Mucosa of descending colon (tissue), 3 donors: ENCODE results near the gene ATP13A3. TPM values are rescaled to one million over a fixed set of nuclear protein-coding genes. Genes with fewer than 3 reads are reported as not detected.

Experiments used
- ATAC-seq: fragments of 200-7000 bp; cut with Tn5 transposase; one replicate; pipeline ENCODE4 v1.9.1; 2020; ENCODE audit warnings: mild to moderate bottlenecking, moderate library complexity
- DNase-seq, 3 donors: peaks; one replicate each; pipeline ENCODE4 v3.0.0-alpha.2; 2020
- H3K36me3 ChIP-seq: fragments of 200-600 bp; one replicate; pipeline ENCODE4 v1.8.0; 2021; ENCODE audit warnings: low read depth, mild to moderate bottlenecking
- H3K4me1 ChIP-seq: fragments of 200-600 bp; one replicate; pipeline ENCODE4 v1.8.0; 2021; ENCODE audit warnings: low read depth, mild to moderate bottlenecking
- H3K4me3 ChIP-seq: fragments of 200-600 bp; one replicate; pipeline ENCODE4 v1.8.0; 2021; ENCODE audit warnings: mild to moderate bottlenecking
- H3K9me3 ChIP-seq: fragments of 200-600 bp; one replicate; pipeline ENCODE4 v1.8.0; 2021; ENCODE audit warnings: mild to moderate bottlenecking
- intact Hi-C, 2 donors: fragments of 100-400 bp; cut with DNase I in 1 of 2; cut with micrococcal nuclease in 1 of 2; formaldehyde crosslinking; loops; one replicate each; pipeline versions ENCODE4 v1.11.0 to v1.11.1; 2022; cut with DNase I, micrococcal nuclease
- total RNA-seq, 3 donors: library from RNA; stranded (reverse); fragmentation: NEBNext Ultra II Directional in 2 of 3; extraction: Animal tissue kit (Norgen Biotek cat#: 25700) in 2 of 3; gene quantifications; one replicate each; pipeline versions ENCODE4 v1.2.1 to v1.2.4, GENCODE V29; 2021 to 2023
- TF ChIP-seq, protein P1 (sequence below): fragments of 200-600 bp; IDR thresholded peaks from one replicate; pipeline ENCODE4 v1.8.0; 2022; ENCODE audit warnings: antibody characterized with exemption, mild to moderate bottlenecking
- donor health status: DM: no; HTN: no; CAD: no; lungs with moderate emphysema.
- donor health status: DM: no; HTN: no; CAD: no.
- donor health status: DM: no; HTN: yes; CAD: no.

ATP13A3 gene
- total RNA-seq, 3 donors from 2014 or later: 76.2 to 96.1 (median 83.9) TPM

DNA sequence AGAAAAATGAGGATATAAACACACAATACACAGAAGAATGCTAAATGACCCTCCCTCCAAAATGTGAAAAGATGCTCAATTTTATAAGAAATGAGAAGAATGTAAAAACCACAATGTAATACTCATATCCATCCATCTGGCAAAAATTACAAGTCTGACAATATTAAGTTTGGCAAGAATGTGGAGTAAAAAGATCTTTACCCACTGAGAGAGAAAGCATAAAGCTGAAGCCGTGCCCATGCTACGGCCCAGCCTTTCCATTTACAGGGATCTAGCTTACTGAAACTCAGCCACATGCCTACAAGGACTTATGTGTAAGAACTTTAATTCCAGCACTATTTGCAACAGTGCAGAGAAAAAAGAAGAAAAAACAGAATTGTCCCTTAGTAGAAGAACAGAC is 42.9 kb downstream of the ATP13A3 start:
- H3K36me3 ChIP-seq: no peaks in the 10 kb centered on the region
- no peaks in the 10 kb centered on the region for H3K4me1 ChIP-seq
- DNase-seq (no peak), ATAC-seq (no peak)
- H3K9me3 ChIP-seq: no peaks in the 10 kb centered on the region
- H3K4me3 ChIP-seq: no peak overlapping the region
- intact Hi-C loops: no loop called here
- TF ChIP-seq, protein P1, sequence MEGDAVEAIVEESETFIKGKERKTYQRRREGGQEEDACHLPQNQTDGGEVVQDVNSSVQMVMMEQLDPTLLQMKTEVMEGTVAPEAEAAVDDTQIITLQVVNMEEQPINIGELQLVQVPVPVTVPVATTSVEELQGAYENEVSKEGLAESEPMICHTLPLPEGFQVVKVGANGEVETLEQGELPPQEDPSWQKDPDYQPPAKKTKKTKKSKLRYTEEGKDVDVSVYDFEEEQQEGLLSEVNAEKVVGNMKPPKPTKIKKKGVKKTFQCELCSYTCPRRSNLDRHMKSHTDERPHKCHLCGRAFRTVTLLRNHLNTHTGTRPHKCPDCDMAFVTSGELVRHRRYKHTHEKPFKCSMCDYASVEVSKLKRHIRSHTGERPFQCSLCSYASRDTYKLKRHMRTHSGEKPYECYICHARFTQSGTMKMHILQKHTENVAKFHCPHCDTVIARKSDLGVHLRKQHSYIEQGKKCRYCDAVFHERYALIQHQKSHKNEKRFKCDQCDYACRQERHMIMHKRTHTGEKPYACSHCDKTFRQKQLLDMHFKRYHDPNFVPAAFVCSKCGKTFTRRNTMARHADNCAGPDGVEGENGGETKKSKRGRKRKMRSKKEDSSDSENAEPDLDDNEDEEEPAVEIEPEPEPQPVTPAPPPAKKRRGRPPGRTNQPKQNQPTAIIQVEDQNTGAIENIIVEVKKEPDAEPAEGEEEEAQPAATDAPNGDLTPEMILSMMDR: no peak

- intact Hi-C loops: no loop called here
- no peak overlapping the region for H3K4me3 ChIP-seq
- TF ChIP-seq, protein P1: no peak
- ATAC-seq (no peak), DNase-seq (no peak)
- no peaks in the 10 kb centered on the region for H3K4me1 ChIP-seq
- H3K36me3 ChIP-seq: peaks cover 4% of the 10 kb centered on the region
- H3K9me3 ChIP-seq: no peaks in the 10 kb centered on the region
Observed at GRCh38 chr3:194440756-194441155, 46.0 kb downstream of the ATP13A3 start.

DNA sequence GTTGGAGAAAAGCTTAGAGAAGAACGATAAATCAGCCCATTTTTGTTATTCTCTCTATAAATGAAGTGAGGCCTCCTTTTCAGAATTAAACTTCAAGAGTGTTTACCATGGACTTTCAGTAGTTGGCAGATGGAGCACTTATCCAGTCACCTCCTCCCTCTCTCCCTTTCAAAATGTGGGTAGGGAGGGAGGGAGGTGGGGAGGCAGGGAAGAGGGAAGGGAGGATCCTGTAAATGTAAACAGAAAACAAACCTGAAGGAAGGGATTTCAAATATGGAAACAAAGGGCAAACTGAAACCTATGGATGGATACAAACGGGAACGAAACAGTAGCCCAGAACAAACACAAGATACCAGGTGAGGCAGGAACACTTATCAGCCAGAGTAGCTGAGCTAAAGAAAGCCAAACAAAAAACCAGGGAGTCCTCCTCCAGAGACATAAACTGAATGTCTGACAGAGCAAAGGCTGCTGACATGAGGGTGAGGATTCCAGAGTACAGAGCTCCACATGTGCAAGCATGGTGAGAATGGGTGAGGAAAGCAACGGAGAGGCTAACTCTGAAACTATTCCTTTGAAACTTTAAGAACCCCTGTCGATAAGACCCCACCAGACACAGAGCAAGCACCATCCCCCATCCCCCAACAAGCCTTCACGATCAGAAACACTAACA is 46.8 kb downstream of the ATP13A3 start:
- Histone ChIP-seq H3K36me3 (peaks cover 9% of the 10 kb centered on the region), H3K4me3 (no peak overlapping the region), H3K9me3 (no peaks in the 10 kb centered on the region), H3K4me1 (no peaks in the 10 kb centered on the region)
- TF ChIP-seq, protein P1: no peak
- no peak for ATAC-seq
- intact Hi-C loops: no loop called here
- DNase-seq: no peak

DNA sequence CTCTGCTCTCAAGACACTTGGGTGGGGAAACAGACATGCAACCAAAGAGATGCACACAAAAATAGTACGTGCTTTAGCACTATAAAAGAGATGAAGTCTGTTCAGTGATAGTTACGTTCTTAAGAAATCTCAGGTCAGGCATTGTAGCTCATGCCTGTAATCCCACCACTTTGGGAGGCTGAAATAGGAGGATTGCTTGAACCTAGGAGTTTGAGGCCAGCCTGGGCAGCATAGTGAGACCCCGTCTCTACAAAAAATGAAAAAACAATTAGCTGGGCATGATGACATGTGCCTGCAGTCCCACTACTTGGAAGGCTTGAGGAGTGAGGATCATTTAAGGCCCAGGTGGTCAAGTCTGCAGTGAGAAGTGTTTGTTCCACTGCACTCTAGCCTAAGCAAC is 52.3 kb downstream of the ATP13A3 start:
- Histone ChIP-seq H3K36me3 (peaks cover 10% of the 10 kb centered on the region), H3K4me3 (no peak overlapping the region), H3K4me1 (no peaks in the 10 kb centered on the region), H3K9me3 (no peaks in the 10 kb centered on the region)
- TF ChIP-seq, protein P1: no peak
- intact Hi-C loops: no loop called here
- DNase-seq (no peak), ATAC-seq (no peak)

GRCh38 chr3:194431554-194431953 is 55.2 kb downstream of the ATP13A3 start:
- Histone ChIP-seq H3K4me3 (no peak overlapping the region), H3K4me1 (no peaks in the 10 kb centered on the region), H3K9me3 (no peaks in the 10 kb centered on the region), H3K36me3 (peaks cover 5% of the 10 kb centered on the region)
- ATAC-seq (no peak), DNase-seq (no peak)
- TF ChIP-seq, protein P1: no peak
- intact Hi-C loops: no loop called here

DNA sequence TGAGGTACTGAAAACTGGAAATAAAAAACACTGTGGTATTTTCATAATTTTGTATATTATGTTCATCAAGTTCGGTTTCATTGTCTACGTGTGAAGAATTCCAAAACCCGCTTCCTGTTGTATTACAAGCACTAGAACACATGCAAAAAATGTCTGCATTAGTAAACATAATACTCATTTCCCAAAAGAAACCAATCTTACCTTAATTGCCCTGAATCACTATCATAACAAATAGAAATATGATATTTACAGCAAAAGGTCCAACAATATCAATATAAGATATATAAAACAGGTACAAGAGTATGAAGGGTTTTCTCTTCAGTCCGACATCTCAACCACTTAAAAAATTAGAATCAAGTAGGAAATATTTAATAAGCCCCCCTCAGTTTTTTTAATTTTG is 61.4 kb downstream of the ATP13A3 start:
- ATAC-seq (no peak), DNase-seq (no peak)
- H3K4me1 ChIP-seq: peaks cover 2% of the 10 kb centered on the region
- TF ChIP-seq, protein P1: no peak
- H3K36me3 ChIP-seq: no peaks in the 10 kb centered on the region
- no peak overlapping the region for H3K4me3 ChIP-seq
- intact Hi-C loops: no loop called here
- no peaks in the 10 kb centered on the region for H3K9me3 ChIP-seq
